Measurements from ENCODE around the gene ZMYM5. TPM values are rescaled to one million over a fixed set of nuclear protein-coding genes. Genes with fewer than 3 reads are reported as not detected.
A peak's percentile ranks its signal among the peaks of the same experiment; 100 is the strongest.
"Not testable (repeated sequence)": the region's sequence is repeated elsewhere in the genome, so short reads cannot be mapped to it uniquely, and the experiment has no call there.

ZMYM5 gene
- 8.6 and 10.6 TPM in 2 replicates for total RNA-seq (2022)
- percentile 73 among the genes with signal in this experiment for Bru-seq, nascent RNA
- percentile 61 among the genes with signal in this experiment for BruChase-seq, experiment 1, labeled RNA remaining after a 6-hour chase
- BruChase-seq, experiment 2, labeled RNA remaining after a 2-hour chase: percentile 64 among the genes with signal in this experiment
- long read RNA-seq, partial matches to known transcripts: 2 of 12 reads
- long read RNA-seq, other reads (novel, unspliced or antisense): 6 of 12 reads

DNA sequence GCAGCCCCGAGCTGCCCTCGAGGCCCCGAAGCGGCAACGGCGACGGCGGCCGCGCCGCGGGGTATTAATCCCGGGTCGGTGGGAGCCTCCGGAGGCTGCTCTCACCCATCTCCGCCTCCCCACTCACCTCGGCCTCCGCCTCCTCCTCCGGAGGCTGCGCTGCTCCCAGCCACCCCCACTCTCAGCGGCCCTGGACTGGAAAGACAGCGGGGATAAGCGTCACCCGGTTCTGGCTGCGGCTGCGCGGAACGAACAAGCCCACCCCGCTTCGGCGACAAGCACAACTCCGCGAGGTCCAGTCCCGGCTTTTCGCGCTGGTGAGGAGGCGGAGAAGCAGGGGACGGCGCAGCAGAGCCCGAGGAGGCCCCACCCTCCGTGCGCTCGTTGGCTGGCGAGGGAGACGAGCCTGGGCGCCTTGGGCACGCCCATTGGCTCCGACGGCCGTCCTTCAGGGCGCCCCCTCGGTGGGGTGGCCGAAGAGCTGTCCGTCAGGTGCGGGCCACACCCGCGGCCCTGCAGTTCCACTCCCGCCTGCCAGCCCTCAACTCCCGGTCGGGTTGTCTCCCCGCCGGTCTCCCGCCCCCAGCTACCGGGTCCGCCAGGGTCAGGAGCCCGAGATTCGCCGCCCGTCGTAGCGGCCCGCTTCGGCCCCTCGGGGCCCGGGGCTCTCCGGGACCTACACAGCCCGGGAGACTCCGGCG is at the start of gene ZMYM5:
Gene ZMYM5, minus strand, starts transcription at position 327 of the 701 bp plus-strand sequence. CDS start 11,469 bp downstream, outside the sequence.
- Mint-ChIP-seq H3K27me3 (ENCODE audit: unreplicated experiment) (no peaks in the 10 kb centered on the region), H3K36me3 (ENCODE audit: insufficient read depth, unreplicated experiment) (peaks cover 56% of the 10 kb centered on the region), H3K9me3 (ENCODE audit: low read depth, unreplicated experiment) (no peaks in the 10 kb centered on the region), H3K4me3 (ENCODE audit: low read depth, unreplicated experiment) (peak within 1 kb of the TSS; percentile 80), H3K4me1 (ENCODE audit: low read depth, unreplicated experiment) (no peaks in the 10 kb centered on the region), H3K27ac (ENCODE audit: unreplicated experiment) (peak within 1 kb of the TSS; percentile 88)
- TF ChIP-seq, protein P1, sequence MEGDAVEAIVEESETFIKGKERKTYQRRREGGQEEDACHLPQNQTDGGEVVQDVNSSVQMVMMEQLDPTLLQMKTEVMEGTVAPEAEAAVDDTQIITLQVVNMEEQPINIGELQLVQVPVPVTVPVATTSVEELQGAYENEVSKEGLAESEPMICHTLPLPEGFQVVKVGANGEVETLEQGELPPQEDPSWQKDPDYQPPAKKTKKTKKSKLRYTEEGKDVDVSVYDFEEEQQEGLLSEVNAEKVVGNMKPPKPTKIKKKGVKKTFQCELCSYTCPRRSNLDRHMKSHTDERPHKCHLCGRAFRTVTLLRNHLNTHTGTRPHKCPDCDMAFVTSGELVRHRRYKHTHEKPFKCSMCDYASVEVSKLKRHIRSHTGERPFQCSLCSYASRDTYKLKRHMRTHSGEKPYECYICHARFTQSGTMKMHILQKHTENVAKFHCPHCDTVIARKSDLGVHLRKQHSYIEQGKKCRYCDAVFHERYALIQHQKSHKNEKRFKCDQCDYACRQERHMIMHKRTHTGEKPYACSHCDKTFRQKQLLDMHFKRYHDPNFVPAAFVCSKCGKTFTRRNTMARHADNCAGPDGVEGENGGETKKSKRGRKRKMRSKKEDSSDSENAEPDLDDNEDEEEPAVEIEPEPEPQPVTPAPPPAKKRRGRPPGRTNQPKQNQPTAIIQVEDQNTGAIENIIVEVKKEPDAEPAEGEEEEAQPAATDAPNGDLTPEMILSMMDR (IDR thresholded peaks at IDR 0.05; ENCODE audit: unreplicated experiment): no peak
- peak; percentile 97 for DNase-seq
- intact Hi-C loops (cut with micrococcal nuclease; ENCODE audit: unreplicated experiment): loop anchor here (5.0 kb wide), 1 partner anchor 81 kb away; the partner anchor contains the start of gene PSPC1
- CTCF ChIA-PET: interaction anchor here (0.9 to 1.3 kb wide), 3 partner anchors 18 to 69 kb away, joined by 4 to 5 read pairs (median 4); no protein-coding TSS in a partner anchor
- BruUV-seq (replicated peaks): no TSS peak

DNA sequence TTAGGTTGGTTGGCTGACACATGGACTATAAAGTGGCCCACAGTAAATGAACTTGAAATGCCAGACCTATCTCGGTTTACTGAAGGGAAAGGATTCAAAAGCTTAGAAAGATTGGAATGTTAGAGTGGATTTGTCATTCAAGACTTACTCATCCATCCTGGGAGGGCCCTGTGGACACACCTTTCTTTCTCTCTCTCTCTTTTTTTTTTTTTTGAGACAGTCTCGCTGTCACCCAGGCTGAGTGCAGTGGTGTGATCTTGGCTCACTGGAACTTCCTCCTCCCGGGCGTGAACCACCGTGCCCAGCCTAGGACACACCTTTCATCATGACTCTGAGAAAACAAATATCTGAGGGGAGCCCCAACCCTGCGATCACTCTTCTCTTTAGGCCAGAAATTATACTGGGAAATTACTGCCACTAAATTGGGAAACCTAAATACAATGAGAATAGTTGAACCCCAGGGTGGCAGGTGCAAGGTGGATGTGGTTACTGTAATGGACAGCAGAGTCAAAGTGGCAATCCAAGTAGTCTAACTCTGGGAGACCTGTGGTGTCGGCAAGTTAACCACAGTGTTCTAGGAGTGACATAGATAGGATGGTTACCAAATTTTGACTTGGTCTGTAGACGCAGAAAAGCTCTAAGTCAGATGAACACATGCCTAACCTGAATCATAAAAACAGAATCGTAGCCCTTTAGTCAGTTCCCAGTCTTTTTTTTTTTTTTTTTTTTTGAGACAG is 47.1 kb upstream of the ZMYM5 start:
- Mint-ChIP-seq H3K4me1 (ENCODE audit: low read depth, unreplicated experiment) (peaks cover 8% of the 10 kb centered on the region), H3K27ac (ENCODE audit: unreplicated experiment) (no peak overlapping the region), H3K36me3 (ENCODE audit: insufficient read depth, unreplicated experiment) (peaks cover 3% of the 10 kb centered on the region), H3K9me3 (ENCODE audit: low read depth, unreplicated experiment) (no peaks in the 10 kb centered on the region), H3K27me3 (ENCODE audit: unreplicated experiment) (no peaks in the 10 kb centered on the region), H3K4me3 (ENCODE audit: low read depth, unreplicated experiment) (no peak overlapping the region)
- intact Hi-C loops (cut with micrococcal nuclease; ENCODE audit: unreplicated experiment): no loop called here
- BruUV-seq (replicated peaks): no TSS peak
- TF ChIP-seq, protein P1 (IDR thresholded peaks at IDR 0.05; ENCODE audit: unreplicated experiment): no peak
- CTCF ChIA-PET: interaction anchor here (0.7 kb wide), 2 partner anchors 92 to 292 kb away, joined by 3 to 4 read pairs; no protein-coding TSS in a partner anchor
- peak; percentile 22 for DNase-seq

DNA sequence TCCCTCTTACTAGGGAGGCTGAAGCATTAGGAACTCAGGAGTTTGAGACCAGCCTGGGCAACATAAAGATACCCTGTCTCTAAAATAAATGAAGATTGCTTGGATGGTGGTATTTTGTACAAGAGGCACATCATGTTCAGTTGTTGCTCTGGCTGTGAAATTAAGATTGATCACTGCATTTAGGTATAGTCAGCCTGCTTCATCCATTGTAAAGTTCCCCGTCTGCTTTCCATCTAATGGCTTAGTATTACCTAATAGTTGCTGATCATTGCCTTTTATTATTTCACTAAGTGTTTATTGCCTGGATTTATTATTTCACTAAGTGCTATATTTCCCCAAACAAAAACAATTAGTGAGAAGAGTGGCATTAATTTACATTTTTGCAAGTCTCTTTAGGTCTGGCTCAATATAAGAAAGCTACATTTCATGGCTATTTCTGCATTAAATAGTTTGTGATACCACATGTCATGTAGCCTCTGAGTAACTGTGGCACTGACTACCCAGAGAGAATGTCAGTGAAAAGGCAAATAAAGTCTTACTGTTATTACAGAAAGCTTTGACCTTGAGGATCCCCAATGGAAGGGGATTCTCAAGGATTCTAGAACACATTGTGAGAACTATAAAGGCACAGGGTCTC is 45.0 kb upstream of the ZMYM5 start:
- H3K4me1 Mint-ChIP-seq (ENCODE audit: low read depth, unreplicated experiment): peaks cover 8% of the 10 kb centered on the region
- no TSS peak for BruUV-seq (replicated peaks)
- CTCF ChIA-PET: no interaction called here

DNA sequence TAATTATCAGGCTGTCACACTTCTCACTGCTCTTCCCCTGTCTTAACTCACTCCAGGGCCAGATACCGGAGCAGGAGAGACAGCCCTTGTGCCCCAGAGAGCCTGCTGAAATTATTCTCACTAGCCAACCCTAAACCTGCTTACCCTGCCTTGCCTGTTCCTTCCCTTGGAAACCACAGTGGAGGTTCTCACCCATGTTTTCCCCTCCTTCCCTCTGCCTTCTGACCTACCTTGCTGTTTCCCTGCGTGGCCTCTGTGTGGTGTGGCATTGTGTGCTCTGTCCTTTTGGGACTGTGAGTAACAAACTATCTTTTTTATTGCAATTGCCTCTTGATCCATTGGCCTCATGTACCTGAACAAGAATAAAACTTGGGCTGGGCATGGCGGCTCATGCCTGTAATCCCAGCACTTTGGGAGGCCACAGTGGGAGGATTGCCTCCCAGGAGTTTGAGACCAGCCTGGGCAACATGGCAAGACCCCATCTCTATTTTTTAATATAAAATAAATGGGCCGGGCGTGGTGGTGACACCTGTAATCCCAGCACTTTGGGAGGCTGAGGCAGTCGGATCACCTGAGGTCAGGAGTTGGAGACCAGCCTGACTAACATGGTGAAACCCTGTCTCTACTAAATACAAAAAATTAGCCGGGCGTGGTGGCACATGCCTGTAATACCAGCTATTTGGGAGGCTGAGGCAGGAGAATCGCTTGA is 42.2 kb upstream of the ZMYM5 start:
- H3K4me1 Mint-ChIP-seq (ENCODE audit: low read depth, unreplicated experiment); DNase-seq; H3K36me3 Mint-ChIP-seq (ENCODE audit: insufficient read depth, unreplicated experiment); BruUV-seq (replicated peaks); H3K27ac Mint-ChIP-seq (ENCODE audit: unreplicated experiment); intact Hi-C loops (cut with micrococcal nuclease; ENCODE audit: unreplicated experiment); H3K27me3 Mint-ChIP-seq (ENCODE audit: unreplicated experiment); H3K4me3 Mint-ChIP-seq (ENCODE audit: low read depth, unreplicated experiment); CTCF ChIA-PET; H3K9me3 Mint-ChIP-seq (ENCODE audit: low read depth, unreplicated experiment): not testable (repeated sequence)

More for the DNA sequence above, 45.0 kb upstream of the ZMYM5 start:
- no peak for DNase-seq
- TF ChIP-seq, protein P1 (IDR thresholded peaks at IDR 0.05; ENCODE audit: unreplicated experiment): no peak
- intact Hi-C loops (cut with micrococcal nuclease; ENCODE audit: unreplicated experiment): no loop called here
- no peaks in the 10 kb centered on the region for H3K9me3 Mint-ChIP-seq (ENCODE audit: low read depth, unreplicated experiment)
- no peak overlapping the region for H3K4me3 Mint-ChIP-seq (ENCODE audit: low read depth, unreplicated experiment)
- H3K27me3 Mint-ChIP-seq (ENCODE audit: unreplicated experiment): no peaks in the 10 kb centered on the region
- H3K36me3 Mint-ChIP-seq (ENCODE audit: insufficient read depth, unreplicated experiment): peaks cover 7% of the 10 kb centered on the region
- H3K27ac Mint-ChIP-seq (ENCODE audit: unreplicated experiment): no peak overlapping the region

All from Calu3 (cell line).